Measurements from ENCODE around the gene DMRT2.

The DMRT2 gene

GRCh38 chr9:1050125-1050895 is at the start of gene DMRT2:
Gene DMRT2 (plus strand): TSS chr9:1050357. CDS start chr9:1051614, 1,257 bp downstream.
- DNase-seq, result no peak

- no peak for DNase-seq
Measured at GRCh38 chr9:1001838-1002237, 48.3 kb upstream of the DMRT2 start.

DNA sequence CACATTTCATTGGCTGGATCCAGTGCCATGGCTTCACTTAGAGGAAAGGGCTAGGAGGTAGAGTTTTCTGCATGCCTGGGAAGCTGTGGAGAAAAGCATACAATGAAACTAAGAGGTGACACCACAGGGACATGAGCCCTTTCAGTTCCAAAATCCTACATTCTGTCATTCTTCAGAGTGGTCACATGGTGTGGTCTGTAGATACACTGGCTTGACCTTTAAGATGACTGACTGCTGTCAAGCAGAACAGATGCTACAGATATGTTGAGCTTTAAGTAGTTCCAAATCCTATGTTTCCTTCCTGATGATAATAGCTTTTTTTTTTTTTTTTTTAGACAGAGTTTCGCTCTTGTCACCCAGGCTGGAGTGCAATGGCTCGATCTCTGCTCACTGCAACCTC is 47.5 kb upstream of the DMRT2 start:
- no peak for DNase-seq

DNA sequence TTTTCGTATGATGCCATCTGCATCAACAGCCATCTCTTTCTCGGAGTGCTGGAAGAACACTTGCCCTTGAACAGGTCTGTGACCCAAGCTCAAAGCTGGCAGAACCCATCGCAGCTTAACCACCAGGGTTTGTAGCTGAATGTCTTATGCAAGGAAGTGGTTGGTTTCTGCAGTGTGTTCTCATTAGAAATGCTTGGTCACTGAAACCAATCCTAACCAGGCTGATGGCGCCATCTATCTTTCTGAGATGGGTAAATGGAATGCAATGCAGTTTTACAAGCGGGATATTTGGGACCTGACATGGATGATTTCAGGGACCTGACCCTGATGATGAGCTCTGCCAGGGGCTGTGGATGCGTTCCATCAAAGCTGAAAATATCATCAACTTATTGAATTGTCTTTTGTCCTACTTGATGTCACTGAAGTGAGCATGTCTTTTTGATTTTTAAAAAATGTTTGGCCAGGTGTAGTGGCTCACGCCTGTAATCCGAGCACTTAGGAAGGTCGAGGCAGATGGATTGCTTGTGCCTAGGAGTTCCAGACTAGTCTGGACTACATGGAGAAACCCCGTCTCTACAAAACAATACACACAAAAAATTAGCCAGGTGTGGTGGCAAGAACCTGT is 45.0 kb upstream of the DMRT2 start:
- DNase-seq, result peak; percentile 49

GRCh38 chr9:1007312-1007711 is 42.8 kb upstream of the DMRT2 start:
- no peak for DNase-seq

- no peak for DNase-seq
Measured at GRCh38 chr9:1008216-1008615, 41.9 kb upstream of the DMRT2 start.

DNA sequence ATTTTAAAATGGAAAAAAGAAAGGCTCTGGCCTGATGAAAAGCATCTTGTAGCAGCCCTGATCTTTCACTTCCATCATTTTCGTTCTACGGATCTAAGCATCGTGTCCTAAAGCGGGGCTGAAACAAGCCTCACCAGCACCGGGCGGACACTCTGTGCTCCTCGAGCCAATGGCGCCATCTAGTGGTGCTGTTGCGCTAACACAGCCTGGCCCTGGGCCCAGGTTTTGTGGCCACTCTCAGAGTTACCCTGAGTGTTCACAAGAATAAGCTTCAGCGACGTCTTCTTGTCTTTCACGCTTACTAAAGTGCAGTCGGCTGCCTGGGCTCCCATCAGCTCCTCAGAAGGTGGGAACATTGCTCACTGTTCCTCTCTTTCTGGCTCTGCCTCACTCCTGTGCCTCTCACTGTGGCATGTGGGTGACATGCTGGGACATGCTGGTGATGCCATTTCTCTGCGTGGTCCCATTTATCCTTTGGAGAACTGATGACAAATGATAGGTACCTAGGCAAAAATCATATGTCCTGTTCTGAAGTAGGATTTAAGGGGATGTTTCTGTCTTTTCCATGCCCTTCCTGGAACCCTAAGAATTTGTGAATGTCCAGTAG is 41.0 kb upstream of the DMRT2 start:
- DNase-seq, result peak; percentile 59

DNA sequence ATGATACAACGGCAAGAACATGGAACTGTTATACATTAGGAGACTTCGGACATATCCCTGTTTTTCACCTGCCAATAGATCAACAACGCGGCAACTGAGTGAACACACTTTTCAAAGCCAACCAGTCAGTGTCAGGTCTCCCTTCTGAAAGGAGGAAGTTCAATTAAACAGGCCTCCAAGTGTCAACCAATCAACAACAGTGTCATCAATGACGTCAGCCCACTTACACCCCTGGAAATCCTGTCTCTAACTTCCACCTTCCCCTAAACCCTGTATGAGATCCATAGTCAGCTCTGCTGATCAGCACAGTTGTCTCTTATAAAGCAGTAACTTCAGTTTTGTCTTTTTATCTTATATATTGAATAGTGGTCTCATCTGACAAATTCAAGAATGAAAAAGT is 37.1 kb upstream of the DMRT2 start:
- DNase-seq, result no peak

DNA sequence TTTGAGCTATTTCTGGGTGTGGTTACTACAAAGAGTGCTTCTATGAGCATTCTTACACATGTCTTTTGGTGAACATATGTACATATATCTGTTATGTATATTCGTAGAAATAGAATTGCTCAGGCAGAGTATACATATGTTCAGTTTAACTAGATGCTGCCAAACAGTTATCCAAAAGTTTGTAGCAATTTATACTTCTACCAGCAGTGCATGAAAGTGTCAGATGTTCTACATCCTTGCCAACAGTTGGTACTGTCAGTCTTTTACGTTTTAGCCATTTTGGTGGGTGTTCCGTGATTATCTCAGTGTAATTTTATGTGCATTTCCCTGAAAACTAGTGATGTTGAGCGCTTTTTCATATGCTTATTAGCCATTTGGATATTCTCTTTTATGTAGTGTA is 35.9 kb upstream of the DMRT2 start:
- DNase-seq, result no peak

GRCh38 chr9:1014640-1015039 is 35.5 kb upstream of the DMRT2 start:
- DNase-seq, result no peak

GRCh38 chr9:1018121-1018520 is 32.0 kb upstream of the DMRT2 start:
- DNase-seq, result no peak

DNA sequence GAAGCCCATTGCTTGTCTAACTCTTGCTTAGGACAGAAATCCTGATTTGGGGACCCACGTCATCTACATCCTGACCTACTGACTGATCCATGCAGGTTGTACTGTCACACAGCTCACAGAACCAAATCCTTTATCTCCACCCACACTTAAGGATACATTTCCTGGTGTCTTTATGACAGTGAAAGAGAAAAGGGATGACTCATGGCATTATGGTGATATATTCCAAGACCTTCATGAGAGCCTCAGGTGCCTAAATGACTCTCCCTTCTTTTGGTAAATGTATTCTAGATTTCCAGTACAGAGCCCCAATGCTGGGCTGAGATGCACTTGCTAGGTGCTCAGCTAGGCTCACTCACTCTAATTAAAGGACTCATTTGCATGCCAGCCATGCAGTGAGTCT is 26.0 kb upstream of the DMRT2 start:
- DNase-seq, result no peak

GRCh38 chr9:1025131-1025530 is 25.0 kb upstream of the DMRT2 start:
- no peak for DNase-seq

GRCh38 chr9:1026219-1026618 is 23.9 kb upstream of the DMRT2 start:
- no peak for DNase-seq

- DNase-seq, result no peak
Measured at GRCh38 chr9:1028501-1029190, 21.5 kb upstream of the DMRT2 start.

- DNase-seq, result no peak
Measured at GRCh38 chr9:1031951-1032601, 18.1 kb upstream of the DMRT2 start.

DNA sequence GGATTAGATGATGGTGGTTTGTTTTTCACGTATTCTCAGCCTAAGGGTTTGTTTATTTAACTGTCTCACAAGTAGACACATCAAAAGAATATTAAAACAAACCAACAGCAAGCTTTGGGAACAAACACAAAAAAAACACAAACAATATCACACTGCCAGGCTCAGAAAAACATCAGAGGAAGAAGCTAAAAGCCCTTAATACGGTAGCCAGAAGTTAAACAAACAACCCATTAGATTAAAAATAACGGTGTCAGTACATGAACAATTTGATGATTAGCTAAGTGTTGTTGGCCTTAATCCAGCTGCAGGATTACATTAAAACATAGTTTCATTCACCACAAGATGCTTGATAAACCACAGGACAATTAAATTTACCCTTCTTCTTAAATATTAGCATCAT is 15.9 kb upstream of the DMRT2 start:
- DNase-seq, result no peak

GRCh38 chr9:1039589-1039988 is 10.6 kb upstream of the DMRT2 start:
- DNase-seq, result no peak

- DNase-seq, result no peak
Measured at GRCh38 chr9:1042466-1042865, 7.7 kb upstream of the DMRT2 start.

GRCh38 chr9:1044643-1045042 is 5.5 kb upstream of the DMRT2 start:
- DNase-seq, result no peak

- DNase-seq, result no peak
Measured at GRCh38 chr9:1046639-1047572, 3.3 kb upstream of the DMRT2 start.
